Measurements from ENCODE around the gene STAT3.
"Not testable (repeated sequence)": the region's sequence is repeated elsewhere in the genome, so short reads cannot be mapped to it uniquely, and the experiment has no call there.

The STAT3 gene

GRCh38 chr17:42392692-42393415 lies 4.6 kb upstream of the STAT3 start:
- no peak overlapping the region for H3K4me3 ChIP-seq (replicated peaks; ENCODE audit: insufficient read depth, low read length)
- TF ChIP-seq GABPA (IDR thresholded peaks at IDR 0.05; ENCODE audit: low read depth) (no peak), SPI1 (IDR thresholded peaks at IDR 0.05; ENCODE audit: borderline replicate concordance, low read depth) (no peak), POLR2AphosphoS5 (IDR thresholded peaks at IDR 0.05; ENCODE audit: low read depth) (no peak)
- TF ChIP-seq, protein P1, sequence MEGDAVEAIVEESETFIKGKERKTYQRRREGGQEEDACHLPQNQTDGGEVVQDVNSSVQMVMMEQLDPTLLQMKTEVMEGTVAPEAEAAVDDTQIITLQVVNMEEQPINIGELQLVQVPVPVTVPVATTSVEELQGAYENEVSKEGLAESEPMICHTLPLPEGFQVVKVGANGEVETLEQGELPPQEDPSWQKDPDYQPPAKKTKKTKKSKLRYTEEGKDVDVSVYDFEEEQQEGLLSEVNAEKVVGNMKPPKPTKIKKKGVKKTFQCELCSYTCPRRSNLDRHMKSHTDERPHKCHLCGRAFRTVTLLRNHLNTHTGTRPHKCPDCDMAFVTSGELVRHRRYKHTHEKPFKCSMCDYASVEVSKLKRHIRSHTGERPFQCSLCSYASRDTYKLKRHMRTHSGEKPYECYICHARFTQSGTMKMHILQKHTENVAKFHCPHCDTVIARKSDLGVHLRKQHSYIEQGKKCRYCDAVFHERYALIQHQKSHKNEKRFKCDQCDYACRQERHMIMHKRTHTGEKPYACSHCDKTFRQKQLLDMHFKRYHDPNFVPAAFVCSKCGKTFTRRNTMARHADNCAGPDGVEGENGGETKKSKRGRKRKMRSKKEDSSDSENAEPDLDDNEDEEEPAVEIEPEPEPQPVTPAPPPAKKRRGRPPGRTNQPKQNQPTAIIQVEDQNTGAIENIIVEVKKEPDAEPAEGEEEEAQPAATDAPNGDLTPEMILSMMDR (IDR thresholded peaks at IDR 0.05; ENCODE audit: insufficient read depth, low read length) = no peak
- TF ChIP-seq, protein P2, sequence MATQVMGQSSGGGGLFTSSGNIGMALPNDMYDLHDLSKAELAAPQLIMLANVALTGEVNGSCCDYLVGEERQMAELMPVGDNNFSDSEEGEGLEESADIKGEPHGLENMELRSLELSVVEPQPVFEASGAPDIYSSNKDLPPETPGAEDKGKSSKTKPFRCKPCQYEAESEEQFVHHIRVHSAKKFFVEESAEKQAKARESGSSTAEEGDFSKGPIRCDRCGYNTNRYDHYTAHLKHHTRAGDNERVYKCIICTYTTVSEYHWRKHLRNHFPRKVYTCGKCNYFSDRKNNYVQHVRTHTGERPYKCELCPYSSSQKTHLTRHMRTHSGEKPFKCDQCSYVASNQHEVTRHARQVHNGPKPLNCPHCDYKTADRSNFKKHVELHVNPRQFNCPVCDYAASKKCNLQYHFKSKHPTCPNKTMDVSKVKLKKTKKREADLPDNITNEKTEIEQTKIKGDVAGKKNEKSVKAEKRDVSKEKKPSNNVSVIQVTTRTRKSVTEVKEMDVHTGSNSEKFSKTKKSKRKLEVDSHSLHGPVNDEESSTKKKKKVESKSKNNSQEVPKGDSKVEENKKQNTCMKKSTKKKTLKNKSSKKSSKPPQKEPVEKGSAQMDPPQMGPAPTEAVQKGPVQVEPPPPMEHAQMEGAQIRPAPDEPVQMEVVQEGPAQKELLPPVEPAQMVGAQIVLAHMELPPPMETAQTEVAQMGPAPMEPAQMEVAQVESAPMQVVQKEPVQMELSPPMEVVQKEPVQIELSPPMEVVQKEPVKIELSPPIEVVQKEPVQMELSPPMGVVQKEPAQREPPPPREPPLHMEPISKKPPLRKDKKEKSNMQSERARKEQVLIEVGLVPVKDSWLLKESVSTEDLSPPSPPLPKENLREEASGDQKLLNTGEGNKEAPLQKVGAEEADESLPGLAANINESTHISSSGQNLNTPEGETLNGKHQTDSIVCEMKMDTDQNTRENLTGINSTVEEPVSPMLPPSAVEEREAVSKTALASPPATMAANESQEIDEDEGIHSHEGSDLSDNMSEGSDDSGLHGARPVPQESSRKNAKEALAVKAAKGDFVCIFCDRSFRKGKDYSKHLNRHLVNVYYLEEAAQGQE (IDR thresholded peaks at IDR 0.05; ENCODE audit: insufficient replicate concordance, low read depth) = no peak
- no peak for DNase-seq (ENCODE audit: low read depth in 1 of 2, low spot score in 1 of 2)
- H3K27ac ChIP-seq (replicated peaks) = no peak overlapping the region
- no peaks in the 10 kb centered on the region for H3K27me3 ChIP-seq (ENCODE audit: insufficient read depth, poor library complexity, severe bottlenecking)

- not testable (repeated sequence) for H3K4me3 ChIP-seq (replicated peaks; ENCODE audit: insufficient read depth, low read length); H3K27ac ChIP-seq (replicated peaks); DNase-seq (ENCODE audit: low read depth in 1 of 2, low spot score in 1 of 2)
Observed at GRCh38 chr17:42391439-42391838, 3.2 kb upstream of the STAT3 start.

GRCh38 chr17:42389899-42390298 lies 1.7 kb upstream of the STAT3 start:
- no peak for TF ChIP-seq SPI1 (IDR thresholded peaks at IDR 0.05; ENCODE audit: borderline replicate concordance, low read depth)
- TF ChIP-seq, protein P1 (IDR thresholded peaks at IDR 0.05; ENCODE audit: insufficient read depth, low read length) = no peak
- no peak for TF ChIP-seq POLR2AphosphoS5 (IDR thresholded peaks at IDR 0.05; ENCODE audit: low read depth)
- TF ChIP-seq GABPA (IDR thresholded peaks at IDR 0.05; ENCODE audit: low read depth) = no peak
- TF ChIP-seq, protein P2 (IDR thresholded peaks at IDR 0.05; ENCODE audit: insufficient replicate concordance, low read depth) = no peak
- Histone ChIP-seq H3K27me3 (ENCODE audit: insufficient read depth, poor library complexity, severe bottlenecking) (no peaks in the 10 kb centered on the region), H3K27ac (replicated peaks) (no peak overlapping the region), H3K4me3 (replicated peaks; ENCODE audit: insufficient read depth, low read length) (no peak overlapping the region)
- no peak for DNase-seq (ENCODE audit: low read depth in 1 of 2, low spot score in 1 of 2)

More at GRCh38 chr17:42391439-42391838, 3.2 kb upstream of the STAT3 start:
- H3K27me3 ChIP-seq (ENCODE audit: insufficient read depth, poor library complexity, severe bottlenecking) = not testable (repeated sequence)

- no peaks in the 10 kb centered on the region for H3K27me3 ChIP-seq (ENCODE audit: insufficient read depth, poor library complexity, severe bottlenecking)
- peak overlapping the region; percentile 55 for H3K4me3 ChIP-seq (replicated peaks; ENCODE audit: insufficient read depth, low read length)
- H3K27ac ChIP-seq (replicated peaks) = peak overlapping the region; percentile 37
- no peak for TF ChIP-seq SPI1 (IDR thresholded peaks at IDR 0.05; ENCODE audit: borderline replicate concordance, low read depth)
- TF ChIP-seq, protein P2 (IDR thresholded peaks at IDR 0.05; ENCODE audit: insufficient replicate concordance, low read depth) = no peak
- TF ChIP-seq, protein P1 (IDR thresholded peaks at IDR 0.05; ENCODE audit: insufficient read depth, low read length) = no peak
- no peak for TF ChIP-seq POLR2AphosphoS5 (IDR thresholded peaks at IDR 0.05; ENCODE audit: low read depth)
- TF ChIP-seq GABPA (IDR thresholded peaks at IDR 0.05; ENCODE audit: low read depth) = no peak
- DNase-seq (ENCODE audit: low read depth in 1 of 2, low spot score in 1 of 2) = no peak
Observed at GRCh38 chr17:42389135-42389417, 834 bp upstream of the STAT3 start.
